Right kidney (tissue), 9 donors: ENCODE data around the gene SBNO2.
"Not testable (repeated sequence)": the region's sequence is repeated elsewhere in the genome, so short reads cannot be mapped to it uniquely, and the experiment has no call there.

Experiments
- DNase-seq: peaks from one replicate; pipeline ENCODE4 v3.0.0-alpha.2; 2016
- long read RNA-seq, 8 donors: transcript quantifications; one replicate each; lab custom pipeline, GENCODE V29; 2026

The SBNO2 gene
- long read RNA-seq, donor 1: 0 reads
- long read RNA-seq, donor 2: 0 reads
- long read RNA-seq, donor 3, full-length matches to known transcripts: 1 of 11 reads
- long read RNA-seq, donor 3, partial matches to known transcripts: 10 of 11 reads
- long read RNA-seq, donor 3, other reads (novel, unspliced or antisense): 0 of 11 reads
- long read RNA-seq, donor 4: 0 reads
- long read RNA-seq, donor 5: 0 reads
- long read RNA-seq, donor 6, full-length matches to known transcripts: 1 of 1 reads
- long read RNA-seq, donor 6, partial matches to known transcripts: 0 of 1 reads
- long read RNA-seq, donor 6, other reads (novel, unspliced or antisense): 0 of 1 reads
- long read RNA-seq, donor 7: 0 reads
- long read RNA-seq, donor 8: 0 reads

GRCh38 chr19:1173845-1174809 lies at the start of gene SBNO2:
Gene SBNO2, minus strand, starts transcription at chr19:1174268. Its CDS starts 19,992 bp downstream, at chr19:1154276.
- peak; percentile 51 for DNase-seq

- DNase-seq: no peak
Measured at GRCh38 chr19:1223018-1223855, 49.2 kb upstream of the SBNO2 start.

GRCh38 chr19:1222394-1222793 lies 48.3 kb upstream of the SBNO2 start:
- no peak for DNase-seq

GRCh38 chr19:1221904-1222255 lies 47.8 kb upstream of the SBNO2 start:
- no peak for DNase-seq

GRCh38 chr19:1220976-1221903 lies 47.2 kb upstream of the SBNO2 start:
- no peak for DNase-seq

- no peak for DNase-seq
Measured at GRCh38 chr19:1220477-1220930, 46.4 kb upstream of the SBNO2 start.

- DNase-seq: no peak
Measured at GRCh38 chr19:1219786-1220476, 45.9 kb upstream of the SBNO2 start.

GRCh38 chr19:1218751-1219567 lies 44.9 kb upstream of the SBNO2 start:
- no peak for DNase-seq

- DNase-seq: no peak
Measured at GRCh38 chr19:1217366-1217765, 43.3 kb upstream of the SBNO2 start.

GRCh38 chr19:1216756-1217155 lies 42.7 kb upstream of the SBNO2 start:
- no peak for DNase-seq

GRCh38 chr19:1214862-1215731 lies 41.0 kb upstream of the SBNO2 start:
- DNase-seq: no peak

- DNase-seq: no peak
Measured at GRCh38 chr19:1214299-1214861, 40.3 kb upstream of the SBNO2 start.

GRCh38 chr19:1213391-1214286 lies 39.6 kb upstream of the SBNO2 start:
- DNase-seq: peak; percentile 50

- DNase-seq: peak; percentile 49
Measured at GRCh38 chr19:1211494-1212234, 37.6 kb upstream of the SBNO2 start.

- no peak for DNase-seq
Measured at GRCh38 chr19:1210227-1210538, 36.1 kb upstream of the SBNO2 start.

- not testable (repeated sequence) for DNase-seq
Measured at GRCh38 chr19:1208830-1209229, 34.8 kb upstream of the SBNO2 start.
